ENCODE data around the gene ZNF398. TPM values are rescaled to one million over a fixed set of nuclear protein-coding genes. Genes with fewer than 3 reads are reported as not detected.
A peak's percentile ranks its signal among the peaks of the same experiment; 100 is the strongest.

ZNF398 gene
- total RNA-seq, 1 experiment from 2014 or later, result 9.1 TPM

DNA sequence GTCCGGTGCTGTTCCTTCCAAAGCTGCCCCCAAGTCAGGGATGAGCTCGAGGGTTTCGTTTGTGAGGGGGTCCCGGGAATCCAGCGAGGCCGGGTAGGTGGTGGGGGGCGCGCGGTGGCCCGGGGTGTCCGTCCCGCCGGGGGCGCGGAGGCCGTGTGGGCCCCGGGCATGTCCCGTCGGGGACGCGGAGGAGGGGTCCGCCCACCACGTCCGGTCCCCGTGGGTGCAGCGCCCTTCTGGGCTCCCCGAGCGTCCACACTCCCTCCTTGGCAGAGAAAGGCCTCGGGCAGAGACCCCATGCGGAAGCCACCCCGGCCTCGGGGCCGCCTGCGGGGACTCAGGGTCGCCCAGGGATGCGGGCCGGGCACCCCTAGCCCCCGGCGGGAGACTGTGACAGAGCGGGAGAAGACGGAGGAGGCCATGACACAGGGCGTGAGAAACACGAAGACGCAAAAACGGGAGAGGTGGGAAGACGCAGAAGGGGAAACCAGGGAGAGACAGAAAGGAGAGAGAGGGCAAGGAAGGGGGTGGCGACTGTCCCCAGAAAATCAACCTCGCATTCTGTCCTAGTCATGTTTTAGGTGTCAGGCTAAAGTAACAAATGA lies 20.5 kb upstream of the ZNF398 start:
- Histone ChIP-seq H3K27me3 (ENCODE audit: low read length) (no peaks in the 10 kb centered on the region), H3F3A (ENCODE audit: low read length, unreplicated experiment) (no peaks in the 10 kb centered on the region), H3K4me1 (ENCODE audit: insufficient read depth, low read length) (peaks cover 5% of the 10 kb centered on the region), H4K20me1 (ENCODE audit: low read length) (no peaks in the 10 kb centered on the region), H3K4me2 (ENCODE audit: low read length) (peak overlapping the region; percentile 93), H3K36me3 (ENCODE audit: low read depth, low read length) (peaks cover 15% of the 10 kb centered on the region), H3K9me2 (replicated peaks; ENCODE audit: low read length) (no peaks in the 10 kb centered on the region), H3K79me2 (ENCODE audit: low read length) (peaks cover 40% of the 10 kb centered on the region), H3K27ac (ENCODE audit: low read length) (peak overlapping the region; percentile 57), H3K9ac (ENCODE audit: low read length) (peak overlapping the region; percentile 99), H2AFZ (ENCODE audit: low read length) (peak overlapping the region; percentile 86), H3K4me3 (ENCODE audit: low read length) (peak overlapping the region; percentile 100), H3K9me3 (ENCODE audit: low read length) (peaks cover 11% of the 10 kb centered on the region; the same call in 1 of the 2 replicates)
- TF ChIP-seq EZH2 (IDR thresholded peaks at IDR 0.05; ENCODE audit: low read length, unreplicated experiment), result no peak
- no peak for TF ChIP-seq EZH2phosphoT487 (IDR thresholded peaks at IDR 0.05; ENCODE audit: borderline replicate concordance, low read length)
- TF ChIP-seq, protein P1, sequence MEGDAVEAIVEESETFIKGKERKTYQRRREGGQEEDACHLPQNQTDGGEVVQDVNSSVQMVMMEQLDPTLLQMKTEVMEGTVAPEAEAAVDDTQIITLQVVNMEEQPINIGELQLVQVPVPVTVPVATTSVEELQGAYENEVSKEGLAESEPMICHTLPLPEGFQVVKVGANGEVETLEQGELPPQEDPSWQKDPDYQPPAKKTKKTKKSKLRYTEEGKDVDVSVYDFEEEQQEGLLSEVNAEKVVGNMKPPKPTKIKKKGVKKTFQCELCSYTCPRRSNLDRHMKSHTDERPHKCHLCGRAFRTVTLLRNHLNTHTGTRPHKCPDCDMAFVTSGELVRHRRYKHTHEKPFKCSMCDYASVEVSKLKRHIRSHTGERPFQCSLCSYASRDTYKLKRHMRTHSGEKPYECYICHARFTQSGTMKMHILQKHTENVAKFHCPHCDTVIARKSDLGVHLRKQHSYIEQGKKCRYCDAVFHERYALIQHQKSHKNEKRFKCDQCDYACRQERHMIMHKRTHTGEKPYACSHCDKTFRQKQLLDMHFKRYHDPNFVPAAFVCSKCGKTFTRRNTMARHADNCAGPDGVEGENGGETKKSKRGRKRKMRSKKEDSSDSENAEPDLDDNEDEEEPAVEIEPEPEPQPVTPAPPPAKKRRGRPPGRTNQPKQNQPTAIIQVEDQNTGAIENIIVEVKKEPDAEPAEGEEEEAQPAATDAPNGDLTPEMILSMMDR (conservative IDR thresholded peaks at IDR 0.05; ENCODE audit: low read depth, low read length), result no peak
- peak; percentile 28 for DNase-seq
- no TSS peak for BruUV-seq (replicated peaks)
- intact Hi-C loops (cut with micrococcal nuclease), result loop anchor here (1.0 to 2.0 kb wide), 4 partner anchors 21 to 98 kb away; partner anchors contain the start of genes PDIA4, ZNF398 and ZNF786
- CTCF ChIA-PET, result interaction anchor here (0.7 to 0.8 kb wide), 2 partner anchors 61 to 73 kb away, joined by 3 read pairs; no protein-coding TSS in a partner anchor
- peak; percentile 61 for ATAC-seq
- POLR2A ChIA-PET (ENCODE audit: unreplicated experiment), result interaction anchor here (0.6 kb wide), 1 partner anchor 73 kb away, joined by 7 read pairs; no protein-coding TSS in a partner anchor

DNA sequence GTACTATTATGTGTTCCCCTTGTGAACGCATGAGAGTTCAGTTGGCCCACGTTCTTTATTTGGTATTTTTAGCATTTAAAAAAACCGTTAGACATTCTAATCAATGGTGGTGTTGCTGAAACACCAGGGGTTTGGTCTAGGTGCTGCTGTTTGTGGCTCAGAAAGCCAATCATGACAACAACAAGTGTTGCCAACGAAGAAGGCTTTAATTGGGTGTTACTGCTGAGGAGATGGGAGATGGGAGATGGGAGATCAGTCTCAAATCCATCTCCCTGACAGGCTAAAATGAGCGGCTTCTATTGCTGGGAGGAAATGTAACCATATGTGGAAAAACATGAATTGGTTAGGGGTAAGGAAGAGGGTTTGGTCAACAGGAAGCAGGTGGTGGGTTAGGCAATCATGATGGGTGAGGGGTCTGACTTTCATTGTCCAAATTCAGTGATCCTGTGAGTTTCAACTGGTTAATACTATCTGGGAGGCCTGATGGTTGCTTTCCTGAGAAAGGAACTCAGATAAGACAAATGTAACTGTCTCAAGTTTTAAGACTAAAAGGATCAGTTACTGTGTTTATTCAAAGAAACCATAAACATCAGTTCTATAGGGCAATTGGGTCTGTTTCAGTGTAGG lies 16.6 kb upstream of the ZNF398 start:
- POLR2A ChIA-PET (ENCODE audit: unreplicated experiment), result no interaction called here
- H3K9me3 ChIP-seq (ENCODE audit: low read length), result peaks cover 11% of the 10 kb centered on the region; the same call in 1 of the 2 replicates
- BruUV-seq (replicated peaks), result no TSS peak
- TF ChIP-seq EZH2phosphoT487 (IDR thresholded peaks at IDR 0.05; ENCODE audit: borderline replicate concordance, low read length), result no peak
- TF ChIP-seq, protein P1 (conservative IDR thresholded peaks at IDR 0.05; ENCODE audit: low read depth, low read length), result no peak
- TF ChIP-seq EZH2 (IDR thresholded peaks at IDR 0.05; ENCODE audit: low read length, unreplicated experiment), result no peak
- ATAC-seq (no peak), DNase-seq (no peak)
- peaks cover 24% of the 10 kb centered on the region for H3K79me2 ChIP-seq (ENCODE audit: low read length)
- H3K4me1 ChIP-seq (ENCODE audit: insufficient read depth, low read length), result no peaks in the 10 kb centered on the region; the same call in 1 of the 2 replicates
- no peak overlapping the region for H3K4me2 ChIP-seq (ENCODE audit: low read length)
- no peak overlapping the region for H3K27ac ChIP-seq (ENCODE audit: low read length)
- peaks cover 15% of the 10 kb centered on the region for H3K36me3 ChIP-seq (ENCODE audit: low read depth, low read length)
- H3K9me2 ChIP-seq (replicated peaks; ENCODE audit: low read length), result no peaks in the 10 kb centered on the region
- intact Hi-C loops (cut with micrococcal nuclease), result no loop called here
- H3K4me3 ChIP-seq (ENCODE audit: low read length), result no peak overlapping the region
- H4K20me1 ChIP-seq (ENCODE audit: low read length), result no peaks in the 10 kb centered on the region
- no peaks in the 10 kb centered on the region for H3F3A ChIP-seq (ENCODE audit: low read length, unreplicated experiment)
- H2AFZ ChIP-seq (ENCODE audit: low read length), result no peak overlapping the region
- H3K9ac ChIP-seq (ENCODE audit: low read length), result no peak overlapping the region
- CTCF ChIA-PET, result no interaction called here
- H3K27me3 ChIP-seq (ENCODE audit: low read length), result no peaks in the 10 kb centered on the region
